ENCODE measurements around the gene KRT14.
"Not testable (repeated sequence)": the region's sequence is repeated elsewhere in the genome, so short reads cannot be mapped to it uniquely, and the experiment has no call there.

KRT14 gene

GRCh38 chr17:41618341-41619035 lies 31.8 kb upstream of the KRT14 start:
- Histone ChIP-seq H3K9me2 (ENCODE audit: low read depth, low read length) (no peaks in the 10 kb centered on the region), H3K79me2 (ENCODE audit: insufficient read depth, low read length) (no peaks in the 10 kb centered on the region), H3K4me1 (ENCODE audit: insufficient read depth, low read length, severe bottlenecking) (no peaks in the 10 kb centered on the region), H3K4me3 (ENCODE audit: low read depth, low read length, poor library complexity, severe bottlenecking) (no peak overlapping the region), H3K9ac (ENCODE audit: low read length) (no peak overlapping the region), H3K27me3 (ENCODE audit: insufficient read depth, low read length) (no peaks in the 10 kb centered on the region), H3K27ac (ENCODE audit: low read depth, low read length, poor library complexity, severe bottlenecking) (no peak overlapping the region), H3K9me3 (ENCODE audit: low read length) (no peaks in the 10 kb centered on the region), H4K20me1 (ENCODE audit: insufficient read depth, low read length) (no peaks in the 10 kb centered on the region), H3K4me2 (ENCODE audit: low read length) (no peak overlapping the region), H3K36me3 (ENCODE audit: insufficient read depth, low read length) (no peaks in the 10 kb centered on the region), H3F3A (ENCODE audit: insufficient read depth, low read length) (no peaks in the 10 kb centered on the region), H2AFZ (ENCODE audit: low read length) (no peak overlapping the region)
- TF ChIP-seq, protein P1, sequence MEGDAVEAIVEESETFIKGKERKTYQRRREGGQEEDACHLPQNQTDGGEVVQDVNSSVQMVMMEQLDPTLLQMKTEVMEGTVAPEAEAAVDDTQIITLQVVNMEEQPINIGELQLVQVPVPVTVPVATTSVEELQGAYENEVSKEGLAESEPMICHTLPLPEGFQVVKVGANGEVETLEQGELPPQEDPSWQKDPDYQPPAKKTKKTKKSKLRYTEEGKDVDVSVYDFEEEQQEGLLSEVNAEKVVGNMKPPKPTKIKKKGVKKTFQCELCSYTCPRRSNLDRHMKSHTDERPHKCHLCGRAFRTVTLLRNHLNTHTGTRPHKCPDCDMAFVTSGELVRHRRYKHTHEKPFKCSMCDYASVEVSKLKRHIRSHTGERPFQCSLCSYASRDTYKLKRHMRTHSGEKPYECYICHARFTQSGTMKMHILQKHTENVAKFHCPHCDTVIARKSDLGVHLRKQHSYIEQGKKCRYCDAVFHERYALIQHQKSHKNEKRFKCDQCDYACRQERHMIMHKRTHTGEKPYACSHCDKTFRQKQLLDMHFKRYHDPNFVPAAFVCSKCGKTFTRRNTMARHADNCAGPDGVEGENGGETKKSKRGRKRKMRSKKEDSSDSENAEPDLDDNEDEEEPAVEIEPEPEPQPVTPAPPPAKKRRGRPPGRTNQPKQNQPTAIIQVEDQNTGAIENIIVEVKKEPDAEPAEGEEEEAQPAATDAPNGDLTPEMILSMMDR (IDR thresholded peaks at IDR 0.05; ENCODE audit: low read length), result no peak
- no peak for TF ChIP-seq EZH2 (IDR thresholded peaks at IDR 0.05; ENCODE audit: borderline replicate concordance, low read length)

- Histone ChIP-seq H2AFZ (ENCODE audit: low read length) (no peak overlapping the region), H3K27ac (ENCODE audit: low read depth, low read length, poor library complexity, severe bottlenecking) (no peak overlapping the region), H3K4me1 (ENCODE audit: insufficient read depth, low read length, severe bottlenecking) (no peaks in the 10 kb centered on the region), H3K4me3 (ENCODE audit: low read depth, low read length, poor library complexity, severe bottlenecking) (no peak overlapping the region), H3K27me3 (ENCODE audit: insufficient read depth, low read length) (no peaks in the 10 kb centered on the region), H4K20me1 (ENCODE audit: insufficient read depth, low read length) (no peaks in the 10 kb centered on the region), H3K4me2 (ENCODE audit: low read length) (no peak overlapping the region), H3K9me2 (ENCODE audit: low read depth, low read length) (no peaks in the 10 kb centered on the region), H3K9me3 (ENCODE audit: low read length) (no peaks in the 10 kb centered on the region), H3K36me3 (ENCODE audit: insufficient read depth, low read length) (no peaks in the 10 kb centered on the region), H3F3A (ENCODE audit: insufficient read depth, low read length) (no peaks in the 10 kb centered on the region), H3K9ac (ENCODE audit: low read length) (no peak overlapping the region), H3K79me2 (ENCODE audit: insufficient read depth, low read length) (no peaks in the 10 kb centered on the region)
- TF ChIP-seq EZH2 (IDR thresholded peaks at IDR 0.05; ENCODE audit: borderline replicate concordance, low read length), result no peak
- TF ChIP-seq, protein P1 (IDR thresholded peaks at IDR 0.05; ENCODE audit: low read length), result no peak
Observed at GRCh38 chr17:41617698-41618097, 31.0 kb upstream of the KRT14 start.

DNA sequence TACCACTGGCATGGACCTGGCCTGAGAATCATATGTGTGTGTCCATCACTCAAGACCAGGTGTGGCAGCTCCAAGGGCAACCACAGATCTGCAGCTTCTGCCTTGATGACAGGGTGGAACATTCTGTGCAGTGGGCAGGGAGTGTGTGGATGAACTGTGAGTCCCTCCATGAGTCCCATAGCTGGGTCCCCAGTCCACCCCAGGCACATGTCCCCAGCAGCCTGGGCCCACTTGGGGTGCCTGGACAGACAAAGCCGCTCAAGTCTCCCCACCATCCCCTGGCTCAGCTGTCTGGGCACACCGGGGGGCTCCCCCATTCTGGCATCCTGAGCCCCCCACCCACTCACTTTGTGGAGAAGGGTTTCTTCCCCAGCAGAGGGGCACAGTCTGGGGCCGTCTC lies 30.4 kb upstream of the KRT14 start:
- Histone ChIP-seq H3K9ac (ENCODE audit: low read length) (no peak overlapping the region), H4K20me1 (ENCODE audit: insufficient read depth, low read length) (no peaks in the 10 kb centered on the region), H3K4me1 (ENCODE audit: insufficient read depth, low read length, severe bottlenecking) (no peaks in the 10 kb centered on the region), H3K9me2 (ENCODE audit: low read depth, low read length) (no peaks in the 10 kb centered on the region), H3K4me3 (ENCODE audit: low read depth, low read length, poor library complexity, severe bottlenecking) (no peak overlapping the region), H3K36me3 (ENCODE audit: insufficient read depth, low read length) (no peaks in the 10 kb centered on the region), H3K27me3 (ENCODE audit: insufficient read depth, low read length) (no peaks in the 10 kb centered on the region), H3K79me2 (ENCODE audit: insufficient read depth, low read length) (no peaks in the 10 kb centered on the region), H3K9me3 (ENCODE audit: low read length) (no peaks in the 10 kb centered on the region), H3K4me2 (ENCODE audit: low read length) (no peak overlapping the region), H3K27ac (ENCODE audit: low read depth, low read length, poor library complexity, severe bottlenecking) (no peak overlapping the region), H2AFZ (ENCODE audit: low read length) (no peak overlapping the region), H3F3A (ENCODE audit: insufficient read depth, low read length) (no peaks in the 10 kb centered on the region)
- TF ChIP-seq, protein P1 (IDR thresholded peaks at IDR 0.05; ENCODE audit: low read length), result no peak
- no peak for TF ChIP-seq EZH2 (IDR thresholded peaks at IDR 0.05; ENCODE audit: borderline replicate concordance, low read length)

- not testable (repeated sequence) for H4K20me1 ChIP-seq (ENCODE audit: insufficient read depth, low read length); H3K4me1 ChIP-seq (ENCODE audit: insufficient read depth, low read length, severe bottlenecking); H3K9me2 ChIP-seq (ENCODE audit: low read depth, low read length); H3K27ac ChIP-seq (ENCODE audit: low read depth, low read length, poor library complexity, severe bottlenecking); H3K9me3 ChIP-seq (ENCODE audit: low read length); H3K79me2 ChIP-seq (ENCODE audit: insufficient read depth, low read length); H3K4me2 ChIP-seq (ENCODE audit: low read length); H3K27me3 ChIP-seq (ENCODE audit: insufficient read depth, low read length); H3K9ac ChIP-seq (ENCODE audit: low read length); H3K4me3 ChIP-seq (ENCODE audit: low read depth, low read length, poor library complexity, severe bottlenecking); H2AFZ ChIP-seq (ENCODE audit: low read length); H3F3A ChIP-seq (ENCODE audit: insufficient read depth, low read length); H3K36me3 ChIP-seq (ENCODE audit: insufficient read depth, low read length)
Observed at GRCh38 chr17:41616486-41616885, 29.8 kb upstream of the KRT14 start.

All from OCI-LY1 (cell line).